K562 (cell line): ENCODE results near the gene ABLIM1. TPM values are rescaled to one million over a fixed set of nuclear protein-coding genes. Genes with fewer than 3 reads are reported as not detected.

ENCODE experiments used
- ATAC-seq: fragments of 200-7000 bp; cut with Tn5 transposase; 3 replicates; pipeline ENCODE4 v1.9.1; 2020; ENCODE audit warnings: moderate library complexity
- BruUV-seq: library from RNA; stranded (reverse); fragments of 400-500 nt; replicated peaks from 2 replicates; lab custom pipeline; 2021; lab: Mats Ljungman, UMichigan
- CTCF ChIA-PET: fragments of 300-600 bp; formaldehyde crosslinking; extraction: SDS; loops from one replicate; lab custom pipeline; 2021; ENCODE audit warnings: low intra/inter-chr PET ratio; lab: Yijun Ruan, JAX
- POLR2A ChIA-PET: fragments of 300-600, 350-650 bp; sonication (Branson Sonifier 250); formaldehyde crosslinking; extraction: SDS; loops from one replicate; lab custom pipeline; 2021; ENCODE audit warnings: antibody characterized with exemption, inconsistent platforms; lab: Yijun Ruan, JAX
- DNase-seq, 4 experiments: peaks; one replicate each; pipeline versions ENCODE4 v3.0.0 to v3.0.0-alpha.2; 2011 to 2018; ENCODE audit warnings: low spot score in 3 of 4, mixed read lengths in 3 of 4; ENCODE audit errors: extremely low read depth in 1 of 4
- FAIRE-seq: peaks from 2 replicates; lab custom pipeline; 2011; peaks lifted over from hg19 to GRCh38; lab: Jason Lieb, UNC
- H2AFZ ChIP-seq: 2 replicates; pipeline ENCODE4 v1.6.0; 2011; ENCODE audit warnings: low read depth, low read length, control low read depth, inconsistent platforms
- H3K27ac ChIP-seq: fragments of 200-600 bp; 3 replicates; pipeline ENCODE4 v1.8.0; 2011; ENCODE audit warnings: low read depth, mild to moderate bottlenecking, control low read depth, inconsistent platforms, low read length, moderate library complexity, mixed read lengths; ENCODE audit errors: extremely low read depth
- H3K27me3 ChIP-seq, 2 experiments: fragments of 300-600 bp in 1 of 2; 2 replicates in 1 of 2; 3 replicates in 1 of 2; pipeline versions ENCODE4 v1.6.0 to v1.8.0; 2011; ENCODE audit warnings: inconsistent platforms in 2 of 2, low read length in 2 of 2, mild to moderate bottlenecking in 1 of 2, mixed read lengths in 1 of 2, moderate library complexity in 1 of 2; ENCODE audit not compliant: control insufficient read depth in 2 of 2, insufficient read depth in 2 of 2
- H3K36me3 ChIP-seq: fragments of 300-600 bp; 3 replicates; pipeline ENCODE4 v1.8.0; 2011; ENCODE audit warnings: mild to moderate bottlenecking, low read length, inconsistent platforms; ENCODE audit not compliant: control insufficient read depth, insufficient read depth
- H3K4me1 ChIP-seq, 2 experiments: fragments of 200-600 bp in 1 of 2; replicated peaks in 1 of 2; 2 replicates in 1 of 2; 3 replicates in 1 of 2; pipeline versions ENCODE4 v1.5.1 to v1.8.0; 2011; ENCODE audit warnings: inconsistent platforms in 2 of 2, low read length in 2 of 2, mild to moderate bottlenecking in 1 of 2, mixed read lengths in 1 of 2, moderate library complexity in 1 of 2; ENCODE audit not compliant: control insufficient read depth in 2 of 2, insufficient read depth in 2 of 2
- H3K4me2 ChIP-seq: 2 replicates; pipeline ENCODE4 v1.6.1; 2011; ENCODE audit warnings: low read length, control low read depth, inconsistent platforms, mixed read lengths; ENCODE audit not compliant: insufficient read depth
- H3K4me3 ChIP-seq: fragments of 200-600 bp; sonication (generic), shearing (Covaris generic); 2 replicates; pipeline ENCODE4 v1.5.1; 2016; ENCODE audit warnings: control low read depth, inconsistent platforms
- H3K79me2 ChIP-seq: fragments of 200-600 bp; 3 replicates; pipeline ENCODE4 v1.8.0; 2011; ENCODE audit warnings: low read length, inconsistent platforms; ENCODE audit not compliant: control insufficient read depth, insufficient read depth
- H3K9ac ChIP-seq, 2 experiments: 2 replicates each; pipeline versions ENCODE4 v1.6.0 to v1.6.1; 2011; ENCODE audit warnings: low read depth in 2 of 2, low read length in 2 of 2, control low read depth in 1 of 2, inconsistent platforms in 1 of 2, mild to moderate bottlenecking in 1 of 2, mixed read lengths in 1 of 2; ENCODE audit not compliant: insufficient read depth in 1 of 2
- H3K9me1 ChIP-seq: one replicate; pipeline ENCODE4 v1.6.0; 2011; ENCODE audit warnings: inconsistent platforms, mild to moderate bottlenecking, low read length, moderate library complexity; ENCODE audit not compliant: control insufficient read depth, insufficient read depth
- H3K9me3 ChIP-seq: replicated peaks from 2 replicates; pipeline ENCODE4 v1.5.1; 2011; ENCODE audit warnings: low read depth, low read length, inconsistent platforms; ENCODE audit not compliant: control insufficient read depth, insufficient read depth
- H4K20me1 ChIP-seq: replicated peaks from 2 replicates; pipeline ENCODE4 v1.6.1; 2011; ENCODE audit warnings: low read length, inconsistent platforms, mixed read lengths; ENCODE audit not compliant: control insufficient read depth, insufficient read depth
- DDX20 ChIP-seq: fragments of 450-650 bp; IDR thresholded peaks from 2 replicates; pipeline ENCODE4 v1.6.1; 2016; ENCODE audit warnings: missing genetic modification characterization, low read depth, mild to moderate bottlenecking, missing compliant biosample characterization, moderate library complexity
- DPF2 ChIP-seq: fragments of 450-650 bp; IDR thresholded peaks from 2 replicates; pipeline ENCODE4 v1.6.1; 2016
- ELF2 ChIP-seq: fragments of 250-450 bp; sonication (Bioruptor Pico); IDR thresholded peaks from 2 replicates; pipeline ENCODE4 v1.5.0; 2021; ENCODE audit warnings: mild to moderate bottlenecking
- HNRNPH1 ChIP-seq: fragments of 200-400 bp; formaldehyde crosslinking; optimal IDR thresholded peaks from 2 replicates; pipeline ENCODE3; 2017; ENCODE audit warnings: low read depth, mild to moderate bottlenecking, low read length, moderate library complexity
- HNRNPUL1 ChIP-seq: fragments of 200-400 bp; formaldehyde crosslinking; IDR thresholded peaks from 2 replicates; pipeline ENCODE4 v1.6.1; 2017; ENCODE audit warnings: low read length
- MAFF ChIP-seq: IDR thresholded peaks from 2 replicates; pipeline ENCODE4 v1.6.1; 2012; ENCODE audit warnings: low read length, improper control_type of control experiment
- MTA1 ChIP-seq: fragments of 450-650 bp; IDR thresholded peaks from 2 replicates; pipeline ENCODE4 v1.6.1; 2017; ENCODE audit warnings: borderline replicate concordance
- NFATC3 ChIP-seq: fragments of 450-650 bp; IDR thresholded peaks from 2 replicates; pipeline ENCODE4 v1.6.1; 2017; ENCODE audit warnings: mild to moderate bottlenecking
- RBM22 ChIP-seq: fragments of 200-400 bp; formaldehyde crosslinking; IDR thresholded peaks from 2 replicates; pipeline ENCODE4 v1.6.1; 2018; ENCODE audit warnings: low read length, low read depth; ENCODE audit not compliant: poor library complexity, severe bottlenecking
- ZFPM2 ChIP-seq: fragments of 250-450 bp; sonication (Bioruptor Pico); IDR thresholded peaks from 2 replicates; pipeline ENCODE4 v1.5.1; 2022; ENCODE audit warnings: mild to moderate bottlenecking
- WGBS: fragments of 100-300 bp; shearing (Covaris generic); methylation state at CpG from one replicate; pipeline ENCODE4 v1.1.6; 2016; ENCODE audit warnings: low coverage, mixed read lengths; ENCODE audit not compliant: insufficient coverage; ENCODE audit errors: missing lambda C conversion rate; 5-methylcytosine and 5-hydroxymethylcytosine counted together
- in situ Hi-C: fragments of 300-500 bp; cut with MboI; formaldehyde crosslinking; loops from 4 replicates; pipeline ENCODE4 v1.15.0; 2018; ENCODE audit warnings: inconsistent platforms, mixed read lengths
- intact Hi-C: fragments of 100-400 bp; cut with micrococcal nuclease; formaldehyde crosslinking; loops from 2 replicates; pipeline ENCODE4 v1.14.2; 2022
- polyA plus RNA-seq, 8 experiments: library from polyadenylated mRNA; depleted of rRNA in 4 of 8; stranded (reverse) in 5 of 8; unstranded in 3 of 8; fragments of >200 nt; fragmentation: Nextera tagmentation in 2 of 8; fragmentation: Illumina TruSeq in 1 of 8; extraction: Ambion mirVana in 2 of 8; extraction: Trizol in 1 of 8; gene quantifications; 2 replicates each; pipeline versions ENCODE4 v1.2.1 to v1.2.3, GENCODE V29; 2011 to 2014; ENCODE audit warnings: inconsistent platforms in 1 of 8, missing spikeins in 1 of 8
- total RNA-seq, 7 experiments: library from RNA; depleted of rRNA in 6 of 7; stranded (reverse); fragments of >200 nt in 6 of 7; fragmentation: Illumina TruSeq in 2 of 7; extraction: Trizol in 2 of 7; gene quantifications; 2 replicates each; pipeline versions ENCODE4 v1.2.1 to v1.2.3, GENCODE V29; 2011 to 2021; ENCODE audit warnings: low replicate concordance in 1 of 7

The ABLIM1 gene
- total and polyA plus RNA-seq, 9 of the 15 experiments (the other 6 are each of a cell fraction or from before 2014, with no cell fraction given): 0.07 to 0.49 (median 0.14) TPM; not detected in 6

GRCh38 chr10:114537736-114538135, 120.3 kb downstream of the ABLIM1 start:
- no peak overlapping the region for H2AFZ ChIP-seq
- H3K4me3 ChIP-seq: no peak overlapping the region
- no peak for TF ChIP-seq DDX20
- no peak for TF ChIP-seq MAFF
- TF ChIP-seq MTA1: no peak
- no peak for TF ChIP-seq HNRNPH1
- TF ChIP-seq HNRNPUL1: no peak
- TF ChIP-seq NFATC3: no peak
- TF ChIP-seq ELF2 (CRISPR knock-in tag): no peak
- TF ChIP-seq ZFPM2 (CRISPR knock-in tag): no peak
- TF ChIP-seq DPF2: no peak
- no peak for TF ChIP-seq RBM22
- TF ChIP-seq, all 486 proteins: peak for 0
- H3K79me2 ChIP-seq: no peaks in the 10 kb centered on the region
- no peaks in the 10 kb centered on the region for H3K4me1 ChIP-seq
- intact Hi-C loops: no loop called here
- no peak overlapping the region for H3K4me2 ChIP-seq
- H4K20me1 ChIP-seq: no peaks in the 10 kb centered on the region
- in situ Hi-C loops: no loop called here
- H3K9ac ChIP-seq: no peak overlapping the region
- no peak for ATAC-seq
- H3K9me3 ChIP-seq: no peaks in the 10 kb centered on the region
- ChIA-PET POLR2A (interaction anchor here (0.7 kb wide), 1 partner anchor 624 kb away, joined by 3 read pairs; no protein-coding TSS in a partner anchor), CTCF (no interaction called here)
- 0% methylated on average over 1 of the region's 1 CpG for WGBS
- no peaks in the 10 kb centered on the region; a peak in 2 of 5 replicates for H3K27me3 ChIP-seq
- no TSS peak for BruUV-seq
- FAIRE-seq: no peak
- no peaks in the 10 kb centered on the region for H3K9me1 ChIP-seq
- no peak for DNase-seq
- no peaks in the 10 kb centered on the region for H3K36me3 ChIP-seq
- H3K27ac ChIP-seq: no peak overlapping the region
